Natural killer cell (primary cell): Measurements from ENCODE around the gene PPM1L. TPM values are rescaled to one million over a fixed set of nuclear protein-coding genes. Genes with fewer than 3 reads are reported as not detected.

Source experiments
- ATAC-seq, 3 donors: fragments of 150-1000 bp in 2 of 3; fragments of 200-7000 bp in 1 of 3; cut with Tn5 transposase; 1 replicate in 1 of 3; 2 replicates in 2 of 3; pipeline ENCODE4 v1.10.0; 2021; ENCODE audit warnings: mild to moderate bottlenecking in 2 of 3, moderate library complexity in 2 of 3
- DNase-seq, 2 donors: peaks; one replicate each; pipeline versions ENCODE4 v3.0.0 to v3.0.0-alpha.2; 2013 to 2021; ENCODE audit warnings: mixed read lengths in 1 of 2
- H3K27ac ChIP-seq: one replicate; pipeline ENCODE4 v1.5.1; 2013; ENCODE audit warnings: mild to moderate bottlenecking, low read length
- H3K27me3 ChIP-seq: one replicate; pipeline ENCODE4 v1.6.1; 2013; ENCODE audit warnings: low read length; ENCODE audit not compliant: control insufficient read depth, insufficient read depth
- H3K36me3 ChIP-seq: one replicate; pipeline ENCODE4 v1.6.1; 2013; ENCODE audit warnings: low read length; ENCODE audit not compliant: control insufficient read depth, insufficient read depth
- H3K4me1 ChIP-seq: one replicate; pipeline ENCODE4 v1.6.1; 2013; ENCODE audit warnings: low read length; ENCODE audit not compliant: control insufficient read depth, insufficient read depth
- H3K4me3 ChIP-seq: one replicate; pipeline ENCODE4 v1.5.1; 2013; ENCODE audit warnings: low read length
- H3K9me3 ChIP-seq: one replicate; pipeline ENCODE4 v1.6.1; 2013; ENCODE audit warnings: low read length; ENCODE audit not compliant: control insufficient read depth, insufficient read depth
- H3K27ac Mint-ChIP-seq, 2 donors: one replicate each; pipeline ENCODE4 v1.8.0; 2022; ENCODE audit warnings: mild to moderate bottlenecking in 2 of 2, mixed read lengths in 2 of 2, moderate library complexity in 1 of 2
- H3K27me3 Mint-ChIP-seq, 2 donors: one replicate each; pipeline ENCODE4 v1.8.0; 2022; ENCODE audit warnings: low read depth in 2 of 2, mixed read lengths in 2 of 2
- H3K36me3 Mint-ChIP-seq: one replicate; pipeline ENCODE4 v1.8.0; 2022; ENCODE audit warnings: mixed read lengths
- H3K4me1 Mint-ChIP-seq, 2 donors: one replicate each; pipeline ENCODE4 v1.8.0; 2022; ENCODE audit warnings: mixed read lengths in 2 of 2
- H3K4me3 Mint-ChIP-seq: one replicate; pipeline ENCODE4 v1.8.0; 2022; ENCODE audit warnings: mild to moderate bottlenecking, moderate library complexity, mixed read lengths
- H3K9me3 Mint-ChIP-seq, 2 donors: one replicate each; pipeline ENCODE4 v1.8.0; 2022; ENCODE audit warnings: mixed read lengths in 2 of 2
- CTCF ChIP-seq: fragments of 200-600 bp; IDR thresholded peaks from one replicate; pipeline ENCODE4 v1.8.0; 2022; ENCODE audit warnings: antibody characterized with exemption
- WGBS: methylation state at CpG from one replicate; pipeline ENCODE4 v1.1.7; 2013; ENCODE audit warnings: missing lambda C conversion rate; ENCODE audit not compliant: insufficient coverage; 5-methylcytosine and 5-hydroxymethylcytosine counted together
- intact Hi-C: fragments of 100-400 bp; cut with micrococcal nuclease; formaldehyde crosslinking; loops from one replicate; pipeline ENCODE4 v1.14.2; 2022
- total RNA-seq, 4 donors: library from RNA; stranded (reverse); fragments of 120-200 nt in 1 of 4; gene quantifications; one replicate each; pipeline versions ENCODE4 v1.2.3 to v1.2.4, GENCODE V29; 2013 to 2022

PPM1L gene
- total RNA-seq, 3 donors from 2014 or later (not counting 1 experiment from before 2014, with no cell fraction given), result 52.6 to 73.2 (median 52.9) TPM

GRCh38 chr3:160758929-160759577 is 3.0 kb downstream of the PPM1L start:
- no peak for TF ChIP-seq CTCF
- Mint-ChIP-seq H3K9me3 (no peaks in the 10 kb centered on the region), H3K36me3 (peaks cover 11% of the 10 kb centered on the region), H3K27ac (no peak overlapping the region), H3K27me3 (no peaks in the 10 kb centered on the region), H3K4me3 (peak overlapping the region; percentile 97), H3K4me1 (peaks cover 66 to 76% of the 10 kb centered on the region in 2 donors)
- H3K4me1 ChIP-seq, result peaks cover 27% of the 10 kb centered on the region
- 100% methylated on average over 1 of the region's 3 CpGs for WGBS
- no peak for ATAC-seq
- H3K27me3 ChIP-seq, result no peaks in the 10 kb centered on the region
- H3K4me3 ChIP-seq, result no peak overlapping the region
- DNase-seq, result no peak
- intact Hi-C loops, result loop anchor here (5.0 kb wide), 3 partner anchors 43 to 183 kb away; no protein-coding TSS in a partner anchor
- no peak overlapping the region for H3K27ac ChIP-seq
- H3K9me3 ChIP-seq, result no peaks in the 10 kb centered on the region
- no peaks in the 10 kb centered on the region for H3K36me3 ChIP-seq

GRCh38 chr3:160763073-160763472 is 7.0 kb downstream of the PPM1L start:
- 100% methylated on average over 1 of the region's 1 CpG for WGBS
- Mint-ChIP-seq H3K27ac (no peak overlapping the region), H3K4me1 (peaks cover 45 to 59% of the 10 kb centered on the region in 2 donors), H3K9me3 (no peaks in the 10 kb centered on the region), H3K36me3 (peaks cover 11% of the 10 kb centered on the region), H3K4me3 (no peak overlapping the region), H3K27me3 (no peaks in the 10 kb centered on the region)
- DNase-seq (no peak), ATAC-seq (no peak)
- Histone ChIP-seq H3K36me3 (peaks cover 3% of the 10 kb centered on the region), H3K4me3 (no peak overlapping the region), H3K27ac (no peak overlapping the region), H3K4me1 (no peaks in the 10 kb centered on the region), H3K27me3 (no peaks in the 10 kb centered on the region), H3K9me3 (no peaks in the 10 kb centered on the region)
- no peak for TF ChIP-seq CTCF
- intact Hi-C loops, result no loop called here

DNA sequence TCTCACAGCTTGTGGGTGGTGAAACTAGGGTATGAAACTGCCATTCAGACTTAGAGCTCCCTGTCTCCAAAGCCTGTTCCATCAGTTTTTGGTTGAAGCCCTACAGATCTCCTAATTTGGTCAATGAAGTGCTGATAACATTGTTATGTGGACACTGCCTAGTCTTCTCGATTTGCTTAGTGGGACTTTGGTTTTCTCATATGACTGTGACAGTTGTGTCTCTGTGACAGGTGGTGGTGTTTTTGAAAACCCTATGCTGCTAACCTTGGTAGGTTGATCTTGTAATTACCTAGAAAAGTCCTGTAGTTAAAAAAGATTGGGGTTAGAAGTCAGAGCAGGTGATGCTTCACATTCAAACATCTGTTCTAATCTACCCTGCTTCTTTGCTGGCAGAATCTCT is 9.2 kb downstream of the PPM1L start:
- Mint-ChIP-seq H3K27me3 (no peaks in the 10 kb centered on the region), H3K4me3 (no peak overlapping the region), H3K4me1 (peaks cover 28 to 40% of the 10 kb centered on the region in 2 donors), H3K36me3 (peaks cover 11% of the 10 kb centered on the region), H3K27ac (no peak overlapping the region), H3K9me3 (no peaks in the 10 kb centered on the region)
- peaks cover 3% of the 10 kb centered on the region for H3K36me3 ChIP-seq
- H3K9me3 ChIP-seq, result no peaks in the 10 kb centered on the region
- H3K27me3 ChIP-seq, result no peaks in the 10 kb centered on the region
- DNase-seq (no peak), ATAC-seq (no peak)
- intact Hi-C loops, result no loop called here
- no peaks in the 10 kb centered on the region for H3K4me1 ChIP-seq
- H3K27ac ChIP-seq, result no peak overlapping the region
- H3K4me3 ChIP-seq, result no peak overlapping the region
- TF ChIP-seq CTCF, result no peak
- 70% methylated on average over 1 of the region's 1 CpG for WGBS

GRCh38 chr3:160768031-160768430 is 12.0 kb downstream of the PPM1L start:
- Mint-ChIP-seq H3K27ac (no peak overlapping the region), H3K4me3 (no peak overlapping the region), H3K4me1 (peaks cover 19 to 25% of the 10 kb centered on the region in 2 donors), H3K36me3 (no peaks in the 10 kb centered on the region), H3K9me3 (no peaks in the 10 kb centered on the region), H3K27me3 (no peaks in the 10 kb centered on the region)
- intact Hi-C loops, result no loop called here
- Histone ChIP-seq H3K9me3 (no peaks in the 10 kb centered on the region), H3K27me3 (no peaks in the 10 kb centered on the region), H3K4me3 (no peak overlapping the region), H3K36me3 (peaks cover 3% of the 10 kb centered on the region), H3K27ac (no peak overlapping the region), H3K4me1 (no peaks in the 10 kb centered on the region)
- no peak for DNase-seq
- no peak for ATAC-seq
- no peak for TF ChIP-seq CTCF
